NCI-H510A (cell line): ENCODE measurements around the gene SASS6.
A peak's percentile ranks its signal among the peaks of the same experiment; 100 is the strongest.
"Not testable (repeated sequence)": the region's sequence is repeated elsewhere in the genome, so short reads cannot be mapped to it uniquely, and the experiment has no call there.

Source experiments
- DNase-seq: peaks from one replicate; lab custom pipeline; 2025; lab: John Stamatoyannopoulos, UW

The SASS6 gene

GRCh38 chr1:100047235-100047708 is 85.5 kb downstream of the SASS6 start:
- not testable (repeated sequence) for DNase-seq

GRCh38 chr1:100045206-100045605 is 87.5 kb downstream of the SASS6 start:
- DNase-seq = no peak

- DNase-seq = no peak
These were observed 93.1 kb downstream of the SASS6 start for GRCh38 chr1:100039591-100039990.

- peak; percentile 48 for DNase-seq
These were observed 94.0 kb downstream of the SASS6 start for GRCh38 chr1:100038660-100039287.

- peak; percentile 75 for DNase-seq
These were observed 94.6 kb downstream of the SASS6 start for GRCh38 chr1:100037927-100038659.

- no peak for DNase-seq
These were observed 95.1 kb downstream of the SASS6 start for GRCh38 chr1:100037656-100037926.

GRCh38 chr1:100036718-100037655 is 95.7 kb downstream of the SASS6 start:
- DNase-seq = no peak

- no peak for DNase-seq
These were observed 97.5 kb downstream of the SASS6 start for GRCh38 chr1:100035214-100035613.

GRCh38 chr1:100034470-100034869 is 98.3 kb downstream of the SASS6 start:
- no peak for DNase-seq
